ENCODE results near the gene PRKCE.
"Not testable (repeated sequence)": the region's sequence is repeated elsewhere in the genome, so short reads cannot be mapped to it uniquely, and the experiment has no call there.

- TF ChIP-seq POLR2A (IDR thresholded peaks at IDR 0.05; ENCODE audit: borderline replicate concordance, extremely low read depth, insufficient read depth, insufficient read length); CTCF (IDR thresholded peaks at IDR 0.05 in 2 of 3, conservative IDR thresholded peaks at IDR 0.05 in 1 of 3; ENCODE audit: borderline replicate concordance in 1 of 3, insufficient read depth in 1 of 3, low read depth in 2 of 3, low read length in 2 of 3); POLR2AphosphoS5 (IDR thresholded peaks at IDR 0.05; ENCODE audit: low read depth, low read length); EZH2 (IDR thresholded peaks at IDR 0.05); JUND (IDR thresholded peaks at IDR 0.05); YY1 (IDR thresholded peaks at IDR 0.05; ENCODE audit: extremely low read depth, insufficient replicate concordance, low read depth, low read length); ZNF274 (IDR thresholded peaks at IDR 0.05; ENCODE audit: low read depth, low read length); ZFX (IDR thresholded peaks at IDR 0.05); MAX (IDR thresholded peaks at IDR 0.05); REST (IDR thresholded peaks at IDR 0.05; ENCODE audit: low read depth); EGR1 (IDR thresholded peaks at IDR 0.05; ENCODE audit: low read depth); SP1 (IDR thresholded peaks at IDR 0.05; ENCODE audit: low read depth): not testable (repeated sequence)
These were observed 44.1 kb downstream of the PRKCE start for GRCh38 chr2:45695480-45696007.
